SIG-M5 treated with dmso at 0.1 percent for 504 hours (cell line): Measurements from ENCODE around the gene FOXL3.
"Not testable (repeated sequence)": the region's sequence is repeated elsewhere in the genome, so short reads cannot be mapped to it uniquely, and the experiment has no call there.

ENCODE experiments used
- DNase-seq: peaks from one replicate; lab custom pipeline; 2025; ENCODE audit not compliant: unreplicated experiment; lab: John Stamatoyannopoulos, UW

Gene FOXL3

GRCh38 chr7:289756-290553, at the start of gene FOXL3:
TSS of gene FOXL3 (plus strand) at chr7:290170. CDS start at chr7:290170, 0 bp downstream.
- no peak for DNase-seq

- DNase-seq = no peak
Measured at GRCh38 chr7:240887-241421, 49.0 kb upstream of the FOXL3 start.

DNA sequence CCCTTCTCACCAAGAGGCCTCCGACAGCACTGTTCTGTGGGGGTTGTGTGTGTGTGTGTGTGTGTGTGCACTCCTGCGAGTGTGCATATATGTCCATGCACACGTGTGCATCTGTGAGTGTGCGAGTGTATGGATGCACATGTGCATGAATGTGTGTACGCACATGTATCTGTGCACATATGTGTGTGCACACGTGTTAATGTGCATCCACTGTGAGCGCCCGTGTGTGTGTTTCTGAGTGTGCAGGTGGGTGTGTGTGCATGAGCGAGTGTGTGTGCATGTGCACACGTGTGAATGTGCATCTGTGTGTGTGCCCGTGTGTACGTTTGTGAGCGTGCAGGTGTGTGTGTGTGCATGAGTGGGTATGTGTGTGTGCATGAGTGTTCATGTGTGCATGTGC, 48.5 kb upstream of the FOXL3 start:
- DNase-seq = no peak

GRCh38 chr7:242826-243579, 47.0 kb upstream of the FOXL3 start:
- not testable (repeated sequence) for DNase-seq

DNA sequence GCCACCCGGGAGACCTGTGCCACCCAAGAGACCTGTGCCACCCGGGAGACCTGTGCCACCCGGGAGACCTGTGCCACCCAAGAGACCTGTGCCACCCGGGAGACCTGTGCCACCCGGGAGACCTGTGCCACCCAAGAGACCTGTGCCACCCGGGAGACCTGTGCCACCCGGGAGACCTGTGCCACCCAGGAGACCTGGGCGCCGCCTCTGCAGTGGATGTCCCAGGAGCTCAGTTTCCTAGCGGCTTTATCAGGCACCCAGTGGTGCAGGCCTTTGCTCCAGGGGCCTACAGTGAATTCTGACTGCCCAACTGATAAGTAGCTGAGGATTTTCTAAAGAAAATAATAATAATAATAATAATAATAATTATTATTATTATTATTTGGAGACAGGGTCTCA, 46.4 kb upstream of the FOXL3 start:
- not testable (repeated sequence) for DNase-seq

DNA sequence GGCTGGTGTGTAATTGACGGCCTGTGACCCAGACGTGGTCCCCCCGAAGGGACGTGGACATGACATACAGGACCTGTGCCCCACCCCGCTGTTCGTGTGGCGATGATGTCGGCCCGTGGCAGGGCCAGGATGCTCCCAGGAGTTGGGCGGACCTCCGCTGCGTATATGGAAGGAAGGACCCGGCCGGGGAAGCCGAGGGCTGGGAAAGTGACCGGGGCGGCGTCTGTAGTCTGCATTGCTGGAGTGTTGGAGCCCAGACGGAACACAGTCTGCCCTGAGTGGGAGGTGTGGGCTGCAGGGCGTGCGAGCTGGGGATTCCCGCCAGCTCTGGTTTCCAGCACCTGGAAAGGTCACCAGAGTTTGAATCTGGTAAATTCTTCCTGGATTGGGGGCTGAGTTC, 45.0 kb upstream of the FOXL3 start:
- DNase-seq = no peak

DNA sequence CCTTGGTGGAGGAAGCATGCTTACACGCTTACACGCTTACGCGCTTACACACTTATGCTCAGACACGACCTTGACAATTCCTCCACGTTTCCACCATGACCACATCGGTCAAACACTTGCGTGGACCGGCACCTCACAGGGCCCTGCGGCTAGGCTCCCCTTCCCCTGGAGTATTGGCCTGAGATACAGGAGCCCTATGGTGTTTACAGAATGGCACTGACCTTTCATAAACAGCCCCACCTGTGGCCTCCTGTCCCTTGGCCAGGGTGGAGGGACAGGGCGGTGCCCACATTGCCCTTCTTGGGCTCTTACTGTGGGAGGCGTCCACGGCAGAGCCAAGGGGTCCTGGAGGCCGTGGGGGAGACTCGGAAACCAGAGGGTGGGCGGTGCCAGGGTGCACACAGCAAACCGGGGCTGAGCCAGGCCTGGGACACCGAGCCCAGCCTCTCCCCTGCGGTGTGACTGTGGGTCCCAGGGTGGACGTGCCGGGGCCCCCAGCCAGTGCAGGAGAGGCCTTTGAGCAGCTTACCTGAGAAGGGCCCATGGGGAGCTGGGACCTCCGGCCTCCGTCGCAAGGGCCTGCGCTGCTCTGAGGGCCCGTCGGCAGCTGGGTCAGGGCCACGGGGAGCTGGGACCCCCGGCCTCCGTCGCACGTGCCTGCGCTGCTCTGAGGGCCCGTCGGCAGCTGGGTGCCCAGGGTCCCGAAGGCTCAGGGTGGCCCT, 44.2 kb upstream of the FOXL3 start:
- no peak for DNase-seq

GRCh38 chr7:246451-246850, 43.5 kb upstream of the FOXL3 start:
- no peak for DNase-seq

GRCh38 chr7:247181-247580, 42.8 kb upstream of the FOXL3 start:
- no peak for DNase-seq

GRCh38 chr7:247636-248035, 42.3 kb upstream of the FOXL3 start:
- no peak for DNase-seq

DNA sequence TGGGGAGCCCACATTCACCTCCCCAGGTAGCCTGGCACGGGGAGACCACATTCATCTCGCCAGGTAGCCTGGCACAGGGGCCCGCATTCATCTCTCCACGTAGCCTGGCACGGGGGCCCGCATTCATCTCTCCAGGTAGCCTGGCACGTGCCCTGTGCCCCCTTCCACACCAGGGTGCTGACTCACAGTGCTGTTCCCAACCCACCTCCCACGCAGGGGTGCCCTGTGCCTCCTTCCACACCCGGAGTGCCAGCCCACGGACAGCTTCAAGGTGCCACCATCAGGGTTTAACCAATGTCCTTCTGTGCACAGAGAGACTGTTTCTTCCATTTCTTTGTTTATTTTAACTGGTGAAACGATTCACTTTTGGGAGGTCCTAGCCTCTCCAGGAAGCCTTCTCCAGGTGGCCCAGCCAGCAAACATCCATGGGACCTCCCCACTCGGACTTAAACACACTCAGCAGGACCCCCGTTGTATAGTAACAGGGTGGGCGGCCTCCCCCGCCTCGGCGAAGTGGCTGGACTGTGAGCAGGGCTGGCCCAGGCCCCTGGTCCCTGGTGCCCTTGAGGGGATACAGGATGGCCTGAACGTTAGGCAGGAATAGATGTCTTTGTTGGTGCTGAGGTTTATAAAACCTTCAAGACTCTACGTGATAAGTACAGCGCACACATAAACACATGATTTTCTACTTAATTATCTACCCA, 41.1 kb upstream of the FOXL3 start:
- DNase-seq = no peak

- DNase-seq = no peak
Measured at GRCh38 chr7:249989-250388, 40.0 kb upstream of the FOXL3 start.

DNA sequence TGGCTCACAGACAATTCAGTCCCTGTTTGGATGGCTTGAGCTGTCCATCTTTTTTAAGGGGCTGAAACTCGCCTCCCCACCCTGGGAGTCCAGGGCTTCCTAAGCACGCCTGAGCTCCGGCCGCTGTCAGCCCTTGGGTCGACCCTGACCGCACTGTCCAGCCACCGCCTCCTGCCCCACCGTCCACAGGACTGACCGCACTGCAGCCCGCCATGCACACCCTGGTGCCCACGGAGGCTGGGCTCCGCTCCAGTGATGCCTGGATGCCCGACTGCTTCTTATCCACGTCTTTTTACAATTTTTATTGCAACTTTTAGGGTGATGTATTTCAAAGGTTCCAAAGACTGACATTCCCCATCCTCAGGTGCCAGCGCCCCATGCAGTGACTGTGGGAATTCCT, 39.4 kb upstream of the FOXL3 start:
- no peak for DNase-seq

DNA sequence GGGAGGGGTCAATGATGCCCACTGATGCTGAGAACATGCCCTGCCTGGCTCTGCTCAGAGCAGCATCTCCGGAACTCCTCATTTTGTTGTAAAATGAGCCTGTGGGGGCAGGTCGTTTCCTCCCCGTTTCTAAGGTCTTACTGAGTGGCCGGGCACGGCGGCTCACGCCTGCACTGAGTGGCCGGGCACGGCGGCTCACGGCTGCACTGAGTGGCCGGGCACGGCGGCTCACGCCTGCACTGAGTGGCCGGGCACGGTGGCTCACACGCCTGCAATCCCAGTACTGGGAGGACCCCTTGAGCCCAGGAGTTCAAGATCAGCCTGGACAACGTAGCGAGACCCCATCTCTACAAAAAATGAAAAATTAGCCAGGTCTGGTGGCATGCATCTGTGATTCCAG, 39.0 kb upstream of the FOXL3 start:
- no peak for DNase-seq

- no peak for DNase-seq
Measured at GRCh38 chr7:251446-252175, 38.4 kb upstream of the FOXL3 start.

- no peak for DNase-seq
Measured at GRCh38 chr7:252216-252965, 37.6 kb upstream of the FOXL3 start.

GRCh38 chr7:252981-253380, 37.0 kb upstream of the FOXL3 start:
- DNase-seq = no peak

- DNase-seq = peak; percentile 7
Measured at GRCh38 chr7:253581-254336, 36.2 kb upstream of the FOXL3 start.
